C4-2B (cell line): Measurements from ENCODE around the gene MTA1.

Experiments used
- ZFX ChIP-seq: fragments of 450-650 bp; IDR thresholded peaks from 2 replicates; pipeline ENCODE4 v1.6.1; 2017
- TF ChIP-seq, protein P1 (sequence below): fragments of 450-650 bp; conservative IDR thresholded peaks from 2 replicates; pipeline ENCODE4 v1.5.1; 2017; ENCODE audit warnings: mild to moderate bottlenecking

DNA sequence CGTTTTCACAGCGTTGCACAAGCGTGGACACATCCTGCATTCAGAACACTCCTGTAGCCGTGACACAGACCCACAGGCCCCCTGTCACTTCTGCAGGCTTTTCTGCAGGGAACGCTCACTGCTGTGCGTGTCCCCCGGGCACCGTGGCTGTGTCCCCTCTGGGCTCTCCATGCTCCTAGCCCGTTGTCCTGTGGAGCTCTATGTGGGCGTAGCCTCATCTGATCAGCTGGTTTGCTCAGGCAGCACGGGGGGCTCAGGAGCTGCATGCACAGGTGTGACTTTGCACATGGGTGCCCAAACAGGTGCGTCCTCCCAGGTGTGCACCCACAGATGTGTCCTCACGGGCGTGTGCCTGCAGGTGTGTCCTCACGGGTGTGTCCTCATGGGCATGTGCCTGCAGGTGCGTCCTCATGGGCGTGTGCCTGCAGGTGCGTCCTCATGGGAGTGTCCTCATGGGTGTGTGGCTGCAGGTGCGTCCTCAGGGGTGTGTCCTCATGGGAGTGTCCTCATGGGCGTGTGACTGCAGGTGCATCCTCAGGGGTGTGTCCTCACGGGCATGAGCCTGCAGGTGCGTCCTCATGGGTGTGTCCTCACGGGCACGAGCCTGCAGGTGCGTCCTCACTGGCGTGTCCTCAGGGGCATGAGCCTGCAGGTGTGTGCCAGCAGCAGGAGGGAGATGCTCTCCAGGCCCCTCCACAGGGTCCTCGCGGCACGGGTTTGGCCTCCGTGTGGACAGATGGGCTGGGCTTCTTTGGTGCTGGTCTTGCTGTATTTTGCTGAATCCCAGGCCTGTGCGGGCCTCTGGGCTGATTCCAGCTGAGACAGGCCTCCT lies 17.5 kb downstream of the MTA1 start:
- no peak for TF ChIP-seq ZFX
- TF ChIP-seq, protein P1, sequence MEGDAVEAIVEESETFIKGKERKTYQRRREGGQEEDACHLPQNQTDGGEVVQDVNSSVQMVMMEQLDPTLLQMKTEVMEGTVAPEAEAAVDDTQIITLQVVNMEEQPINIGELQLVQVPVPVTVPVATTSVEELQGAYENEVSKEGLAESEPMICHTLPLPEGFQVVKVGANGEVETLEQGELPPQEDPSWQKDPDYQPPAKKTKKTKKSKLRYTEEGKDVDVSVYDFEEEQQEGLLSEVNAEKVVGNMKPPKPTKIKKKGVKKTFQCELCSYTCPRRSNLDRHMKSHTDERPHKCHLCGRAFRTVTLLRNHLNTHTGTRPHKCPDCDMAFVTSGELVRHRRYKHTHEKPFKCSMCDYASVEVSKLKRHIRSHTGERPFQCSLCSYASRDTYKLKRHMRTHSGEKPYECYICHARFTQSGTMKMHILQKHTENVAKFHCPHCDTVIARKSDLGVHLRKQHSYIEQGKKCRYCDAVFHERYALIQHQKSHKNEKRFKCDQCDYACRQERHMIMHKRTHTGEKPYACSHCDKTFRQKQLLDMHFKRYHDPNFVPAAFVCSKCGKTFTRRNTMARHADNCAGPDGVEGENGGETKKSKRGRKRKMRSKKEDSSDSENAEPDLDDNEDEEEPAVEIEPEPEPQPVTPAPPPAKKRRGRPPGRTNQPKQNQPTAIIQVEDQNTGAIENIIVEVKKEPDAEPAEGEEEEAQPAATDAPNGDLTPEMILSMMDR, result no peak
